GM18907 (cell line): ENCODE measurements around the gene FADD.

ENCODE experiments used
- ATAC-seq: cut with Tn5 transposase; IDR thresholded peaks from one replicate; pipeline ENCODE4 v1.9.1; 2021; ENCODE audit warnings: mild to moderate bottlenecking, moderate library complexity; ENCODE audit not compliant: unreplicated experiment

FADD gene

GRCh38 chr11:70230840-70231710 lies 28.0 kb downstream of the FADD start:
- ATAC-seq = no peak

- no peak for ATAC-seq
Observed at GRCh38 chr11:70233034-70233433, 29.9 kb downstream of the FADD start.

GRCh38 chr11:70233511-70233934 lies 30.4 kb downstream of the FADD start:
- ATAC-seq = no peak

GRCh38 chr11:70233962-70234361 lies 30.9 kb downstream of the FADD start:
- no peak for ATAC-seq

- no peak for ATAC-seq
Observed at GRCh38 chr11:70240337-70240736, 37.2 kb downstream of the FADD start.

- no peak for ATAC-seq
Observed at GRCh38 chr11:70241709-70242108, 38.6 kb downstream of the FADD start.

- no peak for ATAC-seq
Observed at GRCh38 chr11:70242885-70243284, 39.8 kb downstream of the FADD start.

- ATAC-seq = no peak
Observed at GRCh38 chr11:70243912-70244652, 41.0 kb downstream of the FADD start.

GRCh38 chr11:70244698-70245097 lies 41.6 kb downstream of the FADD start:
- ATAC-seq = no peak

GRCh38 chr11:70246196-70246595 lies 43.1 kb downstream of the FADD start:
- ATAC-seq = no peak

- ATAC-seq = no peak
Observed at GRCh38 chr11:70247042-70247709, 44.1 kb downstream of the FADD start.

GRCh38 chr11:70247710-70248072 lies 44.6 kb downstream of the FADD start:
- ATAC-seq = no peak

GRCh38 chr11:70250876-70251658 lies 48.0 kb downstream of the FADD start:
- ATAC-seq = no peak

GRCh38 chr11:70251659-70252321 lies 48.7 kb downstream of the FADD start:
- no peak for ATAC-seq

- no peak for ATAC-seq
Observed at GRCh38 chr11:70252844-70253243, 49.7 kb downstream of the FADD start.

- ATAC-seq = no peak
Observed at GRCh38 chr11:70255477-70256116, 52.5 kb downstream of the FADD start.
